OCI-LY1 (cell line): ENCODE data around the gene STK40.

Source experiments
- H2AFZ ChIP-seq: fragments of 200-600 bp; sonication (generic), shearing (Covaris generic); 2 replicates; pipeline ENCODE4 v1.6.0; 2014; ENCODE audit warnings: antibody characterized with exemption, mild to moderate bottlenecking, low read length
- H3F3A ChIP-seq: fragments of 200-600 bp; sonication (generic), shearing (Covaris generic); 2 replicates; pipeline ENCODE4 v1.6.0; 2014; ENCODE audit warnings: mild to moderate bottlenecking, antibody characterized with exemption, low read length, moderate library complexity; ENCODE audit not compliant: insufficient read depth
- H3K27ac ChIP-seq: fragments of 200-600 bp; sonication (generic); 2 replicates; pipeline ENCODE4 v1.5.1; 2014; ENCODE audit warnings: low read length, mixed run types, mild to moderate bottlenecking, low read depth; ENCODE audit not compliant: poor library complexity, severe bottlenecking
- H3K27me3 ChIP-seq: fragments of 200-600 bp; sonication (generic); 2 replicates; pipeline ENCODE4 v1.6.0; 2014; ENCODE audit warnings: antibody characterized with exemption, mild to moderate bottlenecking, low read length, moderate library complexity; ENCODE audit not compliant: insufficient read depth
- H3K36me3 ChIP-seq: fragments of 200-600 bp; sonication (generic); 2 replicates; pipeline ENCODE4 v1.6.1; 2014; ENCODE audit warnings: mild to moderate bottlenecking, antibody characterized with exemption, low read length, moderate library complexity, mixed read lengths; ENCODE audit not compliant: insufficient read depth
- H3K4me1 ChIP-seq: fragments of 200-600 bp; sonication (generic); 2 replicates; pipeline ENCODE4 v1.5.1; 2014; ENCODE audit warnings: mild to moderate bottlenecking, low read length, moderate library complexity; ENCODE audit not compliant: insufficient read depth, severe bottlenecking
- H3K4me2 ChIP-seq: fragments of 200-600 bp; sonication (generic), shearing (Covaris generic); 2 replicates; pipeline ENCODE4 v1.6.1; 2014; ENCODE audit warnings: low read length
- H3K4me3 ChIP-seq: fragments of 200-600 bp; sonication (generic); 2 replicates; pipeline ENCODE4 v1.5.1; 2014; ENCODE audit warnings: low read length, low read depth, mild to moderate bottlenecking, mixed read lengths; ENCODE audit not compliant: poor library complexity, severe bottlenecking
- H3K79me2 ChIP-seq: fragments of 200-600 bp; shearing (Covaris generic); 2 replicates; pipeline ENCODE4 v1.6.1; 2016; ENCODE audit warnings: mixed run types, low read length, mixed read lengths; ENCODE audit not compliant: insufficient read depth
- H3K9ac ChIP-seq: fragments of 200-600 bp; sonication (generic), shearing (Covaris generic); 2 replicates; pipeline ENCODE4 v1.6.1; 2014; ENCODE audit warnings: mild to moderate bottlenecking, low read length, mixed read lengths
- H3K9me2 ChIP-seq: fragments of 200-600 bp; sonication (generic), shearing (Covaris generic); 2 replicates; pipeline ENCODE4 v1.6.1; 2014; ENCODE audit warnings: low read depth, mild to moderate bottlenecking, low read length, mixed read lengths
- H3K9me3 ChIP-seq: fragments of 200-600 bp; shearing (Covaris generic); 2 replicates; pipeline ENCODE4 v1.6.1; 2014; ENCODE audit warnings: low read length, mixed read lengths
- H4K20me1 ChIP-seq: fragments of 200-600 bp; sonication (generic), shearing (Covaris generic); 2 replicates; pipeline ENCODE4 v1.6.0; 2016; ENCODE audit warnings: mild to moderate bottlenecking, low read length; ENCODE audit not compliant: insufficient read depth
- EZH2 ChIP-seq: fragments of 200-600 bp; sonication (generic), shearing (Covaris generic); IDR thresholded peaks from 2 replicates; pipeline ENCODE4 v1.8.0; 2017; ENCODE audit warnings: borderline replicate concordance, mixed run types, mild to moderate bottlenecking, antibody characterized with exemption, low read length, moderate library complexity, mixed read lengths
- TF ChIP-seq, protein P1 (sequence below): fragments of 200-600 bp; sonication (generic), shearing (Covaris generic); IDR thresholded peaks from 2 replicates; pipeline ENCODE4 v1.5.1; 2017; ENCODE audit warnings: mild to moderate bottlenecking, antibody characterized with exemption, low read length, moderate library complexity, mixed read lengths

The STK40 gene

DNA sequence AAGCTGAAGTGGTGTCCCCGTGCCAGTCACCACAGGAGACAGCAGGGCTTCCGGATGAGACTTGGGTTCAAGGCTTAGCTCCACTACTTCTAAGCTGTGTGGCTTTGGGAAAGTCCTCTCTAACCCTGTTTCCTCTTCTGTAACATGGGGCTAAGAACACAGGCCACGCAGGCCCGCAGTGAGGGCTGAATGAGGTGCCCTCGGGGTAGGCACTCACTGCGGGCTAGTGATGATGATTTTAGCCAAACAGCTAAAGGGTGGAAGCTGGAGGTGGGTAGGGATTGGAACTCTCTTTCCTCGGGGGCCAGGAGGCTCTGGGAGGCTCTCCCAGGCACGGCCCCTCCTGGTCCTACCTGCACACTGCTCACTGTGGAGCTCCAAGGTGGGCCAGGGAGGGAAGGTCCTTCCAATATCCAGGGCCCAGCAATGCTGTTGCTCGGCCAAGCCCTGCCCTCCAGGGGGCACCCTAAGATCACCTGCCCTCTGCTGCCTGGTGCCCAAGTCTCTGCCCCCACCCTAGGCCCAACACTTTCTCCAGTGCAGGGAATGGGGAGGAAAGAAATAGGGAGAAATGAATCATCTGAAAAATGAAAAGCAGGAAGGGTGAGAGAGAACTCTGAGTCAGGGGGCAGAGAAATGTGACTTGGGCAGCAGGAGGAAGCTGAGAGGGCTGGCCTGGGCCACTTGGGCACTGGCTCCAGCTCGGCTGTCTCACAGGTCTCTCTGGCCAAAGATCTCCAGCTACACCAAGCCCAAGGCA lies 43.1 kb downstream of the STK40 start:
- Histone ChIP-seq H3K36me3 (peaks cover 59% of the 10 kb centered on the region), H4K20me1 (no peaks in the 10 kb centered on the region), H3K27ac (no peak overlapping the region), H2AFZ (no peak overlapping the region), H3K27me3 (no peaks in the 10 kb centered on the region), H3K9me3 (no peaks in the 10 kb centered on the region), H3K9me2 (no peaks in the 10 kb centered on the region), H3K79me2 (no peaks in the 10 kb centered on the region), H3K9ac (no peak overlapping the region), H3K4me3 (no peak overlapping the region), H3K4me2 (no peak overlapping the region), H3K4me1 (no peaks in the 10 kb centered on the region), H3F3A (no peaks in the 10 kb centered on the region)
- TF ChIP-seq, protein P1, sequence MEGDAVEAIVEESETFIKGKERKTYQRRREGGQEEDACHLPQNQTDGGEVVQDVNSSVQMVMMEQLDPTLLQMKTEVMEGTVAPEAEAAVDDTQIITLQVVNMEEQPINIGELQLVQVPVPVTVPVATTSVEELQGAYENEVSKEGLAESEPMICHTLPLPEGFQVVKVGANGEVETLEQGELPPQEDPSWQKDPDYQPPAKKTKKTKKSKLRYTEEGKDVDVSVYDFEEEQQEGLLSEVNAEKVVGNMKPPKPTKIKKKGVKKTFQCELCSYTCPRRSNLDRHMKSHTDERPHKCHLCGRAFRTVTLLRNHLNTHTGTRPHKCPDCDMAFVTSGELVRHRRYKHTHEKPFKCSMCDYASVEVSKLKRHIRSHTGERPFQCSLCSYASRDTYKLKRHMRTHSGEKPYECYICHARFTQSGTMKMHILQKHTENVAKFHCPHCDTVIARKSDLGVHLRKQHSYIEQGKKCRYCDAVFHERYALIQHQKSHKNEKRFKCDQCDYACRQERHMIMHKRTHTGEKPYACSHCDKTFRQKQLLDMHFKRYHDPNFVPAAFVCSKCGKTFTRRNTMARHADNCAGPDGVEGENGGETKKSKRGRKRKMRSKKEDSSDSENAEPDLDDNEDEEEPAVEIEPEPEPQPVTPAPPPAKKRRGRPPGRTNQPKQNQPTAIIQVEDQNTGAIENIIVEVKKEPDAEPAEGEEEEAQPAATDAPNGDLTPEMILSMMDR, result peak; percentile 82
- no peak for TF ChIP-seq EZH2

DNA sequence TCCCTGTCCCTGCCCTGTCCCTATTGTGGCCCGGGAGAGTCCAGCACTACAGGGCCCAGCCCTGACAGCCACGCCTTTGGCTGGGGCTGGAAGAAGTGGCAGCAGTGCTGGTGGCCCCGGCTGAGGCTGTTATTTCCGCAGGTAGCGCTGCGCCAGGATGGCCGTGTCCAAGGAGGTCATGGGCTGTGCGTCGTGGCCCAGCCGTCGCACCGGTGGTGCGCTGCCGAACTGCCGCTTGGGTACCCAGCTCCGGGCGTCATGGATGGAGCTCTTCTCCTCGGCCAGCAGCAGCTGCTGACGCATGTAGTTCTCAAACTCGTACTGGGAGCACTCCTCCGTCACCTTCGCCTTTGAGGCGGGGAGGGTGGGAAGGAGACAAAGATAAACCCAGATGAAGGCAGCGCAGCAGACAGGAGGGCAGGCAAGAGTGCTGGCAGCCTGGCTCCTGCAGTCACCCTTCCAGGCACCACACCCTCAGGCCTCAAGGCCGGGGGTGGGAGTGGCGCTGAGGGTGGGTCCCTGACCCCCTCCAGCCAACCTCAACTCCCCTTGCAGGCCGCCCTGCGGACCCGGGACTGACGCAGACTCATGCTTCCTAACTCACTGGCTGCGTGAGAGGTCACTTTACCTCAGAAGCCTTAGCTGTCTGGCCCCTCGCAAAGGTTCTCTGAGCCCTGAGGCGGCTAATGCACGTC lies 44.0 kb downstream of the STK40 start:
- no peaks in the 10 kb centered on the region for H3K79me2 ChIP-seq
- no peaks in the 10 kb centered on the region for H4K20me1 ChIP-seq
- peaks cover 52% of the 10 kb centered on the region for H3K36me3 ChIP-seq
- H3K4me1 ChIP-seq, result peaks cover 6% of the 10 kb centered on the region
- no peak overlapping the region for H3K9ac ChIP-seq
- H3K9me2 ChIP-seq, result no peaks in the 10 kb centered on the region
- no peaks in the 10 kb centered on the region for H3F3A ChIP-seq
- no peaks in the 10 kb centered on the region for H3K9me3 ChIP-seq
- no peak overlapping the region for H3K4me2 ChIP-seq
- H3K4me3 ChIP-seq, result no peak overlapping the region
- H2AFZ ChIP-seq, result no peak overlapping the region
- no peak overlapping the region for H3K27ac ChIP-seq
- no peaks in the 10 kb centered on the region for H3K27me3 ChIP-seq
- no peak for TF ChIP-seq EZH2
- TF ChIP-seq, protein P1, result no peak

DNA sequence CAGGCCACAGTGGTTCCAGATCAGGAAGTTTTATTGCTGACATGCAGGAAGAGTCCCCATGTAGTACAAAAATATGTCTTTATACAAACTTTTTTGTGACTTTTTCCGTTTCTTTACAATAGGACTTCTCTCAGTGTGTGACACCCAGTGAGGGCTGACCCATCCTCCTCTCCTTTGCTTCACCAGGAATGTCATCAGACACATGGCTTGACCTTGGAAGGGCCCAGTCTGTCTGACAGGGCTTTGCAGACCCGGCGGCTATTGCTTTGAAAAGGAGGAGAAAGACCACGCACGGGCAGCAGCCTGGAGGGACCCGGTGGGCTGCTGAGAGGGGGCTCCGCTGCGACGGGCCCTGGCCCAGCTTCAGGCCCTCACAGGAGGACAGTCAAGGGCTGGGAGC lies 46.1 kb downstream of the STK40 start:
- H3K36me3 ChIP-seq, result peaks cover 39% of the 10 kb centered on the region
- H3K4me3 ChIP-seq, result no peak overlapping the region
- H3K4me1 ChIP-seq, result peaks cover 6% of the 10 kb centered on the region
- no peak overlapping the region for H3K4me2 ChIP-seq
- no peaks in the 10 kb centered on the region for H3K9me3 ChIP-seq
- no peak overlapping the region for H3K9ac ChIP-seq
- TF ChIP-seq, protein P1, result no peak
- no peak for TF ChIP-seq EZH2
- no peak overlapping the region for H2AFZ ChIP-seq
- no peaks in the 10 kb centered on the region for H4K20me1 ChIP-seq
- no peaks in the 10 kb centered on the region for H3K27me3 ChIP-seq
- no peaks in the 10 kb centered on the region for H3K9me2 ChIP-seq
- H3F3A ChIP-seq, result no peaks in the 10 kb centered on the region
- no peak overlapping the region for H3K27ac ChIP-seq
- no peaks in the 10 kb centered on the region for H3K79me2 ChIP-seq
